IMR-90 (cell line): ENCODE data around the gene TMEM50A. TPM values are rescaled to one million over a fixed set of nuclear protein-coding genes. Genes with fewer than 3 reads are reported as not detected.
"Not testable (repeated sequence)": the region's sequence is repeated elsewhere in the genome, so short reads cannot be mapped to it uniquely, and the experiment has no call there.

Experiments used
- ATAC-seq: fragments of 200-7000 bp; cut with Tn5 transposase; 2 replicates; pipeline ENCODE4 v1.9.1; 2020; ENCODE audit warnings: low read depth, mild to moderate bottlenecking, moderate library complexity
- BruUV-seq: library from RNA; stranded (reverse); fragments of 400-500 nt; replicated peaks from 2 replicates; lab custom pipeline; 2021; lab: Mats Ljungman, UMichigan
- CTCF ChIA-PET: fragments of 300-600 bp; formaldehyde crosslinking; extraction: SDS; loops from one replicate; lab custom pipeline; 2021; ENCODE audit warnings: antibody characterized with exemption; lab: Yijun Ruan, JAX
- POLR2A ChIA-PET: fragments of 300-600 bp; sonication (Branson Sonifier 250); formaldehyde crosslinking; loops from one replicate; lab custom pipeline; 2022; ENCODE audit warnings: antibody characterized with exemption; ENCODE audit not compliant: unreplicated experiment; lab: Charles Lee
- DNase-seq: peaks from one replicate; pipeline ENCODE4 v3.0.0; 2013
- H2AFZ ChIP-seq: replicated peaks from 2 replicates; pipeline ENCODE3; 2013; ENCODE audit warnings: low read length, mild to moderate bottlenecking; ENCODE audit not compliant: poor library complexity
- H2AK5ac ChIP-seq: 2 replicates; pipeline ENCODE4 v1.6.1; 2013; ENCODE audit warnings: low read depth, low read length, inconsistent platforms
- H2AK9ac ChIP-seq: replicated peaks from 2 replicates; pipeline ENCODE3; 2013; ENCODE audit warnings: mild to moderate bottlenecking, low read depth, low read length, moderate library complexity; ENCODE audit not compliant: poor library complexity
- H2BK120ac ChIP-seq: 2 replicates; pipeline ENCODE4 v1.6.1; 2013; ENCODE audit warnings: low read depth, low read length, inconsistent platforms
- H2BK15ac ChIP-seq: 3 replicates; pipeline ENCODE4 v1.6.1; 2013; ENCODE audit warnings: low read depth, low read length, inconsistent platforms
- H2BK20ac ChIP-seq: 2 replicates; pipeline ENCODE4 v1.6.1; 2013; ENCODE audit warnings: low read depth, mild to moderate bottlenecking, inconsistent platforms, low read length, moderate library complexity
- H2BK5ac ChIP-seq: 2 replicates; pipeline ENCODE4 v1.6.1; 2013; ENCODE audit warnings: mild to moderate bottlenecking, low read depth, low read length, inconsistent platforms; ENCODE audit not compliant: poor library complexity, severe bottlenecking
- H3K14ac ChIP-seq: replicated peaks from 2 replicates; pipeline ENCODE4 v1.6.1; 2013; ENCODE audit warnings: low read depth, low read length, inconsistent platforms
- H3K18ac ChIP-seq: 2 replicates; pipeline ENCODE4 v1.6.1; 2013; ENCODE audit warnings: low read depth, low read length, control low read depth
- H3K23ac ChIP-seq: 2 replicates; pipeline ENCODE4 v1.6.1; 2013; ENCODE audit warnings: low read depth, low read length, inconsistent platforms
- H3K27ac ChIP-seq: 2 replicates; pipeline ENCODE4 v1.5.1; 2013; ENCODE audit warnings: mild to moderate bottlenecking, control low read depth, low read length; ENCODE audit not compliant: insufficient read depth
- H3K27me3 ChIP-seq: 2 replicates; pipeline ENCODE4 v1.6.1; 2013; ENCODE audit warnings: low read length; ENCODE audit not compliant: control insufficient read depth, insufficient read depth
- H3K36me3 ChIP-seq: 2 replicates; pipeline ENCODE4 v1.6.1; 2013; ENCODE audit warnings: low read length, mixed read lengths; ENCODE audit not compliant: control insufficient read depth, insufficient read depth
- H3K4ac ChIP-seq: 2 replicates; pipeline ENCODE4 v1.6.1; 2013; ENCODE audit warnings: low read depth, low read length, inconsistent platforms
- H3K4me1 ChIP-seq: 2 replicates; pipeline ENCODE4 v1.6.1; 2013; ENCODE audit warnings: low read length, mixed read lengths; ENCODE audit not compliant: control insufficient read depth, insufficient read depth
- H3K4me2 ChIP-seq: 2 replicates; pipeline ENCODE4 v1.6.1; 2013; ENCODE audit warnings: low read depth, mild to moderate bottlenecking, control low read depth, low read length, moderate library complexity
- H3K4me3 ChIP-seq: 2 replicates; pipeline ENCODE4 v1.5.1; 2013; ENCODE audit warnings: low read depth, mild to moderate bottlenecking, control low read depth, low read length, moderate library complexity; ENCODE audit not compliant: insufficient read depth
- H3K56ac ChIP-seq: 2 replicates; pipeline ENCODE4 v1.6.1; 2013; ENCODE audit warnings: low read length, inconsistent platforms; ENCODE audit not compliant: insufficient read depth; ENCODE audit errors: extremely low read depth
- H3K79me1 ChIP-seq, 2 experiments: 2 replicates each; pipeline ENCODE4 v1.6.1; 2013; ENCODE audit warnings: low read length in 2 of 2, inconsistent platforms in 1 of 2, low read depth in 1 of 2
- H3K9ac ChIP-seq: 2 replicates; pipeline ENCODE4 v1.6.1; 2013; ENCODE audit warnings: low read depth, low read length, control low read depth
- H3K9me1 ChIP-seq: 2 replicates; pipeline ENCODE4 v1.6.1; 2013; ENCODE audit warnings: low read length, inconsistent platforms; ENCODE audit not compliant: insufficient read depth
- H3K9me3 ChIP-seq: 2 replicates; pipeline ENCODE4 v1.6.1; 2013; ENCODE audit warnings: low read length; ENCODE audit not compliant: control insufficient read depth, insufficient read depth
- H4K20me1 ChIP-seq: 2 replicates; pipeline ENCODE4 v1.6.1; 2013; ENCODE audit warnings: low read length, inconsistent platforms; ENCODE audit not compliant: insufficient read depth
- H4K5ac ChIP-seq: 2 replicates; pipeline ENCODE4 v1.6.1; 2013; ENCODE audit warnings: mild to moderate bottlenecking, low read depth, low read length, control low read depth
- H4K8ac ChIP-seq, 2 experiments: 2 replicates each; pipeline ENCODE4 v1.6.1; 2013; ENCODE audit warnings: low read depth in 2 of 2, low read length in 2 of 2, control low read depth in 1 of 2, inconsistent platforms in 1 of 2
- H4K91ac ChIP-seq: 2 replicates; pipeline ENCODE4 v1.6.1; 2013; ENCODE audit warnings: low read depth, low read length, inconsistent platforms; ENCODE audit not compliant: insufficient read depth
- POLR2A ChIP-seq: IDR thresholded peaks from 2 replicates; pipeline ENCODE4 v1.6.1; 2012; ENCODE audit warnings: mild to moderate bottlenecking, low read depth, low read length
- WGBS, 2 experiments: methylation state at CpG; one replicate each; pipeline versions ENCODE4 v1.1.5 to v1.1.7; 2013; ENCODE audit warnings: missing lambda C conversion rate in 2 of 2; ENCODE audit not compliant: insufficient read length in 1 of 2; ENCODE audit errors: extremely low coverage in 2 of 2; 5-methylcytosine and 5-hydroxymethylcytosine counted together
- dilution Hi-C: fragments of 300-500 bp; cut with HindIII; formaldehyde crosslinking; loops from one replicate; pipeline ENCODE4 v1.14.3; 2018; ENCODE audit warnings: low sequenced_read_pairs; ENCODE audit not compliant: unreplicated experiment
- in situ Hi-C: fragments of 300-500 bp; cut with MboI; formaldehyde crosslinking; loops from 3 replicates; pipeline ENCODE4 v1.14.3; 2019; ENCODE audit warnings: low sequenced_read_pairs, inconsistent platforms, mixed read lengths
- intact Hi-C: fragments of 100-400 bp; cut with micrococcal nuclease; formaldehyde crosslinking; loops from 2 replicates; pipeline ENCODE4 v1.10.0; 2022
- polyA plus RNA-seq, 3 experiments: library from polyadenylated mRNA; depleted of rRNA; stranded (reverse); fragments of >200 nt; gene quantifications; 2 replicates each; pipeline ENCODE4 v1.2.3, GENCODE V29; 2012; ENCODE audit warnings: low replicate concordance in 1 of 3
- total RNA-seq: library from RNA; depleted of rRNA; stranded (reverse); fragments of >200 nt; gene quantifications from 2 replicates; pipeline ENCODE4 v1.2.3, GENCODE V29; 2012

Gene TMEM50A
- total and polyA plus RNA-seq, 2 of the 4 experiments (the other 2 are of a cell fraction), result 48.4 to 63.9 TPM

DNA sequence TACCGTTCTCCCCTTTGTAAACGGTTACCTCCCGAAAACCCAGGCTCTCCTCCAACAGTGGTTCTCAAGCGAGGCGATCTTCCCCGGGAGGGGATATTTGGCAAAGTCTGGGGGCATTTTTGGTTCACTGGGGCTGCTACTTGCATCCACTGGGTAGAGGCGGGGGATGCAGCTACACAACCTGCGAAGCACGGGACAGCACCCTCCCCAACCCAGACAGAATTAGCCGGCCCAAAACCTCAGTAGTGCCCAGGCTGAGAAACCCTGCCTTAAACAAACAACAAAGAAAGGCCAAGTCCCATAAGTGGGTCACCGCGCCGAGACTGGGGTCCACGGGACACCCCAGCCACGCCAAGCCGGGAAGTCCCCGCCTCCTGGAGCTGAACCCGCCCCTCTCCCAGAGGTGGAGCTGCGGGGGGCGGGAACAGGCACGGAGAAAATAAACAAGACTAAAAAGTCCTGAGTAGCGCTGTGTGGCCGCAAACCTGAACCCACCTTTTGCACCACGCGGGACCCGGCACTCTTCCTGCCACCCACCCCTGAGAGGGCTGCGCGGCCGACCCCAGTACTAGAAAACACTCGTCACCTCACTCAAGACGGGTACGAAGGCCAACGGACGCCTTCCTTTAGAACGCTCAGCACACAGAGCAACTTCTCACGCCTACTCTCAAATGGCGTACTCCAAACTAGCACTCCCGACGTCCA, 499 bp upstream of the TMEM50A start:
- peak overlapping the region; percentile 92 for H2BK5ac ChIP-seq
- CTCF ChIA-PET, H2BK15ac ChIP-seq, POLR2A ChIA-PET, H2AFZ ChIP-seq, H2AK9ac ChIP-seq, H2BK20ac ChIP-seq, DNase-seq, BruUV-seq, H2AK5ac ChIP-seq, intact Hi-C loops, H3K9me3 ChIP-seq, H3K56ac ChIP-seq, H3K4me1 ChIP-seq, H4K20me1 ChIP-seq, H2BK120ac ChIP-seq, H3K27me3 ChIP-seq, H3K36me3 ChIP-seq, in situ Hi-C loops, dilution Hi-C loops, H3K9me1 ChIP-seq: not testable (repeated sequence)
- H3K9ac ChIP-seq, result peak overlapping the region; percentile 70
- peak; percentile 79 for ATAC-seq
- H3K18ac ChIP-seq, result peak overlapping the region; percentile 74
- peak overlapping the region; percentile 75 for H4K91ac ChIP-seq
- peak overlapping the region; percentile 63; the same call in 1 of the 2 replicates for H3K27ac ChIP-seq
- WGBS, 2 experiments, result 0% methylated on average over 5 of the region's 39 CpGs; no CpG with 5 or more reads in 1 of the 2 experiments
- TF ChIP-seq POLR2A, result peak; percentile 14
- H4K5ac ChIP-seq, result 0 out of 2 replicates have a peak overlapping the region, but pooled peaks have one; percentile 57
- H3K4ac ChIP-seq, result peak overlapping the region; percentile 84
- 0 out of 2 replicates have a peak overlapping the region, but pooled peaks have one; percentile 33 for H3K23ac ChIP-seq
- H4K8ac ChIP-seq, result peak overlapping the region in 1 of 2 experiments; percentile 88; a peak in 2 of 4 replicates
- H3K4me2 ChIP-seq, result peak overlapping the region; percentile 53
- peaks cover 4 to 14% of the 10 kb centered on the region in 2 experiments for H3K79me1 ChIP-seq
- H3K4me3 ChIP-seq, result peak overlapping the region; percentile 96
- peak overlapping the region; percentile 85; the same call in 1 of the 2 replicates for H3K14ac ChIP-seq
